ENCODE measurements around the gene SELENOP.

DNA sequence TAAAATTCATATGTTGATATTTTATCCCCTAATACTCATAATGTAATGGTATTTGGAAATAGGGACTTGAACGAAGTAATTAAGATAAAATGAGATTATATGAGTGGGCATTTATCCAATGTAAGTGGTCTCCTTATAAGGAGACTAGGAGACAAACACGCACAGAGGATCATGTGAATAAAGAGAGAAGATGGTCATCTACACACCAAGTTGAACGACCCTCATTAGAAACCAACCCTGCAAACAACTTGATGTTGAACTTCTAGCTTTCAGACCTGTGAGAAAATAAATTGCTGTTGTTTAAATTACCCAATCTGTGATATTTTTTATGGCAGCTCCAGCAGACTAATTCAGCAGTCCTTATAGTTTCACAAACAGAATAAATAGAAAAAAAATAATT lies 27.5 kb upstream of the SELENOP start:
- TF ChIP-seq EZH2 (IDR thresholded peaks at IDR 0.05; ENCODE audit: low read depth) (no peak), CTCF (conservative IDR thresholded peaks at IDR 0.05) (no peak)
